ENCODE data around the gene FAM114A1.

The FAM114A1 gene

GRCh38 chr4:38837849-38838248 is 29.8 kb upstream of the FAM114A1 start:
- DNase-seq: no peak
- Mint-ChIP-seq H3K4me1 (peaks cover 25% of the 10 kb centered on the region), H3K36me3 (peaks cover 44% of the 10 kb centered on the region), H3K27me3 (no peaks in the 10 kb centered on the region), H3K27ac (no peak overlapping the region), H3K4me3 (no peak overlapping the region), H3K9me3 (peaks cover 40% of the 10 kb centered on the region)
- CTCF ChIA-PET: interaction anchor here (1.1 kb wide), 1 partner anchor 32 kb away, joined by 3 read pairs; no protein-coding TSS in a partner anchor

- DNase-seq: no peak
- Mint-ChIP-seq H3K4me1 (peaks cover 20% of the 10 kb centered on the region), H3K4me3 (no peak overlapping the region), H3K36me3 (peaks cover 37% of the 10 kb centered on the region), H3K27me3 (no peaks in the 10 kb centered on the region), H3K27ac (no peak overlapping the region), H3K9me3 (peaks cover 24% of the 10 kb centered on the region)
- CTCF ChIA-PET: interaction anchor here (1.2 kb wide), 1 partner anchor 61 kb away, joined by 4 read pairs; the partner anchor contains the start of gene TLR10
These were observed 24.6 kb upstream of the FAM114A1 start for GRCh38 chr4:38842994-38843393.

GRCh38 chr4:38846015-38846414 is 21.6 kb upstream of the FAM114A1 start:
- Mint-ChIP-seq H3K4me3 (no peak overlapping the region), H3K4me1 (peaks cover 9% of the 10 kb centered on the region), H3K36me3 (peaks cover 61% of the 10 kb centered on the region), H3K27me3 (no peaks in the 10 kb centered on the region), H3K9me3 (peaks cover 34% of the 10 kb centered on the region), H3K27ac (no peak overlapping the region)
- no peak for DNase-seq
- CTCF ChIA-PET: interaction anchor here (0.7 to 0.8 kb wide), 2 partner anchors 15 to 17 kb away, joined by 3 to 4 read pairs; no protein-coding TSS in a partner anchor

- Mint-ChIP-seq H3K27me3 (peaks cover 3% of the 10 kb centered on the region), H3K27ac (peak overlapping the region; percentile 98), H3K36me3 (peaks cover 18% of the 10 kb centered on the region), H3K4me1 (peaks cover 44% of the 10 kb centered on the region), H3K9me3 (peaks cover 15% of the 10 kb centered on the region), H3K4me3 (peak overlapping the region; percentile 71)
- no peak for DNase-seq
- CTCF ChIA-PET: interaction anchor here (0.9 to 3.2 kb wide), 11 partner anchors 11 to 112 kb away, joined by 3 to 43 read pairs (median 5); partner anchors contain the start of genes TLR1 and TLR10
These were observed 12.1 kb upstream of the FAM114A1 start for GRCh38 chr4:38855466-38855865.

- Mint-ChIP-seq H3K4me1 (peaks cover 50% of the 10 kb centered on the region), H3K4me3 (peak overlapping the region; percentile 71), H3K9me3 (peaks cover 14% of the 10 kb centered on the region), H3K36me3 (peaks cover 13% of the 10 kb centered on the region), H3K27me3 (peaks cover 3% of the 10 kb centered on the region), H3K27ac (peak overlapping the region; percentile 98)
- CTCF ChIA-PET: interaction anchor here (0.6 to 3.2 kb wide), 12 partner anchors 10 to 113 kb away, joined by 3 to 43 read pairs (median 4); partner anchors contain the start of genes TLR1 and TLR10
- DNase-seq: peak; percentile 50
These were observed 11.6 kb upstream of the FAM114A1 start for GRCh38 chr4:38856046-38856445.

GRCh38 chr4:38856524-38857337 is 10.9 kb upstream of the FAM114A1 start, which contains the start of gene TLR6:
TSS of gene TLR6 (minus strand) at chr4:38856817. CDS start at chr4:38829473, 27,344 bp downstream.
- Mint-ChIP-seq H3K4me1 (peaks cover 57% of the 10 kb centered on the region), H3K4me3 (peak within 1 kb of the TSS; percentile 71), H3K27ac (peak within 1 kb of the TSS; percentile 98), H3K27me3 (peaks cover 8% of the 10 kb centered on the region), H3K36me3 (peaks cover 6% of the 10 kb centered on the region), H3K9me3 (peaks cover 8% of the 10 kb centered on the region)
- CTCF ChIA-PET: interaction anchor here (0.6 to 3.2 kb wide), 13 partner anchors 10 to 1648 kb away, joined by 3 to 43 read pairs (median 4); partner anchors contain the start of genes TLR1 and TLR10
- DNase-seq: peak; percentile 82

- peak overlapping the region; percentile 71 for H3K4me3 Mint-ChIP-seq
- CTCF ChIA-PET: interaction anchor here (0.8 to 3.2 kb wide), 3 partner anchors 26 to 98 kb away, joined by 3 to 43 read pairs (median 4); no protein-coding TSS in a partner anchor
- peak overlapping the region; percentile 98 for H3K27ac Mint-ChIP-seq
- peaks cover 60% of the 10 kb centered on the region for H3K4me1 Mint-ChIP-seq
- DNase-seq: peak; percentile 49
- peaks cover 3% of the 10 kb centered on the region for H3K9me3 Mint-ChIP-seq
- peaks cover 1% of the 10 kb centered on the region for H3K36me3 Mint-ChIP-seq
- H3K27me3 Mint-ChIP-seq: peaks cover 8% of the 10 kb centered on the region
These were observed 10.1 kb upstream of the FAM114A1 start for GRCh38 chr4:38857354-38858096.

GRCh38 chr4:38858097-38858420 is 9.5 kb upstream of the FAM114A1 start:
- H3K4me3 Mint-ChIP-seq: peak overlapping the region; percentile 71
- peaks cover under 1% of the 10 kb centered on the region for H3K9me3 Mint-ChIP-seq
- H3K27ac Mint-ChIP-seq: peak overlapping the region; percentile 98
- H3K27me3 Mint-ChIP-seq: peaks cover 10% of the 10 kb centered on the region
- CTCF ChIA-PET: interaction anchor here (3.6 to 5.6 kb wide), 2 partner anchors 31 to 98 kb away, joined by 27 to 121 read pairs; no protein-coding TSS in a partner anchor
- DNase-seq: no peak
- H3K4me1 Mint-ChIP-seq: peaks cover 58% of the 10 kb centered on the region
- H3K36me3 Mint-ChIP-seq: peaks cover 1% of the 10 kb centered on the region

GRCh38 chr4:38859501-38859900 is 8.1 kb upstream of the FAM114A1 start:
- CTCF ChIA-PET: interaction anchor here (0.6 to 5.6 kb wide), 8 partner anchors 16 to 726 kb away, joined by 3 to 121 read pairs (median 5); partner anchors contain the start of genes TLR1 and TLR10
- Mint-ChIP-seq H3K4me3 (no peak overlapping the region), H3K27me3 (peaks cover 17% of the 10 kb centered on the region), H3K36me3 (no peaks in the 10 kb centered on the region), H3K9me3 (no peaks in the 10 kb centered on the region), H3K27ac (no peak overlapping the region), H3K4me1 (peaks cover 54% of the 10 kb centered on the region)
- no peak for DNase-seq

GRCh38 chr4:38860788-38861424 is 6.7 kb upstream of the FAM114A1 start:
- H3K4me3 Mint-ChIP-seq: no peak overlapping the region
- H3K27me3 Mint-ChIP-seq: peaks cover 17% of the 10 kb centered on the region
- peaks cover 56% of the 10 kb centered on the region for H3K4me1 Mint-ChIP-seq
- DNase-seq: peak; percentile 68
- H3K27ac Mint-ChIP-seq: no peak overlapping the region
- no peaks in the 10 kb centered on the region for H3K36me3 Mint-ChIP-seq
- CTCF ChIA-PET: interaction anchor here (0.6 to 5.6 kb wide), 35 partner anchors 10 to 781 kb away, joined by 3 to 121 read pairs (median 4); partner anchors contain the start of genes TLR1 and TLR10
- H3K9me3 Mint-ChIP-seq: no peaks in the 10 kb centered on the region

- peaks cover 17% of the 10 kb centered on the region for H3K27me3 Mint-ChIP-seq
These were observed 5.8 kb upstream of the FAM114A1 start for GRCh38 chr4:38861791-38862190.

GRCh38 chr4:38865445-38865844 is 2.2 kb upstream of the FAM114A1 start:
- H3K27ac Mint-ChIP-seq: no peak overlapping the region
- no peak for DNase-seq
- CTCF ChIA-PET: interaction anchor here (1.5 to 1.8 kb wide), 2 partner anchors 9 to 106 kb away, joined by 4 to 6 read pairs; partner anchors contain the start of gene TLR6
- H3K36me3 Mint-ChIP-seq: no peaks in the 10 kb centered on the region
- H3K4me1 Mint-ChIP-seq: peaks cover 50% of the 10 kb centered on the region
- H3K9me3 Mint-ChIP-seq: no peaks in the 10 kb centered on the region
- H3K27me3 Mint-ChIP-seq: peaks cover 31% of the 10 kb centered on the region
- H3K4me3 Mint-ChIP-seq: no peak overlapping the region

More at GRCh38 chr4:38861791-38862190, 5.8 kb upstream of the FAM114A1 start:
- no peak for DNase-seq
- no peak overlapping the region for H3K4me3 Mint-ChIP-seq
- H3K4me1 Mint-ChIP-seq: peaks cover 50% of the 10 kb centered on the region
- no peaks in the 10 kb centered on the region for H3K9me3 Mint-ChIP-seq
- no peaks in the 10 kb centered on the region for H3K36me3 Mint-ChIP-seq
- no peak overlapping the region for H3K27ac Mint-ChIP-seq
- CTCF ChIA-PET: interaction anchor here (0.8 to 5.6 kb wide), 7 partner anchors 9 to 681 kb away, joined by 3 to 121 read pairs (median 9); partner anchors contain the start of genes TLR1 and TLR10

- peak overlapping the region; percentile 74 for H3K4me3 Mint-ChIP-seq
- H3K27me3 Mint-ChIP-seq: peaks cover 27% of the 10 kb centered on the region
- CTCF ChIA-PET: interaction anchor here (1.5 to 1.7 kb wide), 2 partner anchors 11 to 107 kb away, joined by 4 to 7 read pairs; partner anchors contain the start of gene TLR6
- H3K27ac Mint-ChIP-seq: no peak overlapping the region
- no peak for DNase-seq
- H3K36me3 Mint-ChIP-seq: no peaks in the 10 kb centered on the region
- H3K4me1 Mint-ChIP-seq: peaks cover 34% of the 10 kb centered on the region
- H3K9me3 Mint-ChIP-seq: no peaks in the 10 kb centered on the region
These were observed 581 bp upstream of the FAM114A1 start for GRCh38 chr4:38866973-38867477.

Data from activated naive CD4-positive, alpha-beta T cell treated with anti-CD3 and anti-CD28 coated beads, Interleukin-2, amount 10 ng/mL, durations not matched to agents 7 days and 5 days (primary cell).